Measurements from ENCODE around the gene DEXI. TPM values are rescaled to one million over a fixed set of nuclear protein-coding genes. Genes with fewer than 3 reads are reported as not detected.

The DEXI gene
- total and polyA plus RNA-seq, 2 of the 4 experiments (the other 2 are of a cell fraction), result 43.7 to 63.6 TPM

DNA sequence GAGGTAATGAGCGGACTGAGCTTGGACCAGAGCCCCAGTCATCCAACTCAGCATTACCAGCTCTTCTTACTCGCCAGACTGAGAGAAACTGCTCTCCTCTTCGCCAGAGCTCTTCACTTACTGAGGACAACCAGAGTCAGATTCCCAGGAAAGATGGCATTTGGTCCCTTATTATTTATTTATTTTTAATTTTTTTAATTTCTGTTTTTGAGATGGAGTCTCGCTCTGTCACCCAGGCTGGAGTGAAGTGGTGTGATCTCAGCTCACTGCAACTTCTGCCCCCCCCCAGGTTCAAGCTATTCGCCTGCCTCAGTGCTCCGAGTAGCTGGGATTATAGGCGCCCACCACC is 23.3 kb downstream of the DEXI start:
- no TSS peak for BruUV-seq (replicated peaks)
- Histone ChIP-seq H2AFZ (replicated peaks; ENCODE audit: low read length, poor library complexity) (peak overlapping the region; percentile 71), H2BK120ac (ENCODE audit: low read depth, low read length) (no peak overlapping the region), H2BK5ac (ENCODE audit: low read depth, low read length, poor library complexity, severe bottlenecking) (no peak overlapping the region), H4K91ac (ENCODE audit: insufficient read depth, low read depth, low read length) (no peak overlapping the region), H3K79me1 (ENCODE audit: low read depth in 1 of 2, low read length in 2 of 2) (no peaks in the 10 kb centered on the region), H3K56ac (ENCODE audit: extremely low read depth, insufficient read depth, low read length) (no peak overlapping the region), H3K9me3 (ENCODE audit: control insufficient read depth, insufficient read depth, low read length) (no peaks in the 10 kb centered on the region), H4K5ac (ENCODE audit: low read depth, low read length) (no peak overlapping the region), H3K27ac (ENCODE audit: insufficient read depth, low read length) (no peak overlapping the region), H3K4me2 (ENCODE audit: low read depth, low read length) (no peak overlapping the region), H3K14ac (replicated peaks; ENCODE audit: low read depth, low read length) (no peak overlapping the region), H3K9ac (ENCODE audit: low read depth, low read length) (no peak overlapping the region), H3K18ac (ENCODE audit: low read depth, low read length) (no peak overlapping the region), H3K9me1 (ENCODE audit: insufficient read depth, low read length) (no peaks in the 10 kb centered on the region), H3K36me3 (ENCODE audit: control insufficient read depth, insufficient read depth, low read length) (0 out of 2 replicates have a peak, but pooled peaks cover 1% of the 10 kb centered on the region), H2AK5ac (ENCODE audit: low read depth, low read length) (no peak overlapping the region), H4K20me1 (ENCODE audit: insufficient read depth, low read length) (no peaks in the 10 kb centered on the region), H3K4ac (ENCODE audit: low read depth, low read length) (no peak overlapping the region), H2BK15ac (ENCODE audit: low read depth, low read length) (no peak overlapping the region), H3K4me1 (ENCODE audit: control insufficient read depth, insufficient read depth, low read length) (peaks cover 5% of the 10 kb centered on the region), H3K23ac (ENCODE audit: low read depth, low read length) (no peak overlapping the region), H4K8ac (ENCODE audit: low read depth in 2 of 2, low read length in 2 of 2) (no peak overlapping the region), H2AK9ac (replicated peaks; ENCODE audit: low read depth, low read length, poor library complexity) (no peak overlapping the region), H2BK20ac (ENCODE audit: low read depth, low read length) (no peak overlapping the region), H3K4me3 (ENCODE audit: insufficient read depth, low read depth, low read length) (no peak overlapping the region), H3K27me3 (ENCODE audit: control insufficient read depth, insufficient read depth, low read length) (peaks cover 4% of the 10 kb centered on the region; the same call in 1 of the 2 replicates)
- dilution Hi-C loops (cut with HindIII; ENCODE audit: low sequenced_read_pairs, unreplicated experiment) (no loop called here), intact Hi-C loops (cut with micrococcal nuclease) (loop anchor here (2.0 to 5.0 kb wide), 3 partner anchors 162 to 182 kb away; no protein-coding TSS in a partner anchor), in situ Hi-C loops (cut with MboI; ENCODE audit: low sequenced_read_pairs) (loop anchor here (10.0 to 25.0 kb wide), 2 partner anchors 394 to 657 kb away; no protein-coding TSS in a partner anchor)
- TF ChIP-seq MAFK (IDR thresholded peaks at IDR 0.05; ENCODE audit: low read depth, low read length), result no peak
- TF ChIP-seq MAZ (IDR thresholded peaks at IDR 0.05; ENCODE audit: borderline replicate concordance, low read depth, low read length), result no peak
- no peak for TF ChIP-seq RCOR1 (IDR thresholded peaks at IDR 0.05; ENCODE audit: insufficient replicate concordance, low read length)
- TF ChIP-seq RFX5 (IDR thresholded peaks at IDR 0.05; ENCODE audit: low read depth, low read length), result no peak
- TF ChIP-seq, protein P1, sequence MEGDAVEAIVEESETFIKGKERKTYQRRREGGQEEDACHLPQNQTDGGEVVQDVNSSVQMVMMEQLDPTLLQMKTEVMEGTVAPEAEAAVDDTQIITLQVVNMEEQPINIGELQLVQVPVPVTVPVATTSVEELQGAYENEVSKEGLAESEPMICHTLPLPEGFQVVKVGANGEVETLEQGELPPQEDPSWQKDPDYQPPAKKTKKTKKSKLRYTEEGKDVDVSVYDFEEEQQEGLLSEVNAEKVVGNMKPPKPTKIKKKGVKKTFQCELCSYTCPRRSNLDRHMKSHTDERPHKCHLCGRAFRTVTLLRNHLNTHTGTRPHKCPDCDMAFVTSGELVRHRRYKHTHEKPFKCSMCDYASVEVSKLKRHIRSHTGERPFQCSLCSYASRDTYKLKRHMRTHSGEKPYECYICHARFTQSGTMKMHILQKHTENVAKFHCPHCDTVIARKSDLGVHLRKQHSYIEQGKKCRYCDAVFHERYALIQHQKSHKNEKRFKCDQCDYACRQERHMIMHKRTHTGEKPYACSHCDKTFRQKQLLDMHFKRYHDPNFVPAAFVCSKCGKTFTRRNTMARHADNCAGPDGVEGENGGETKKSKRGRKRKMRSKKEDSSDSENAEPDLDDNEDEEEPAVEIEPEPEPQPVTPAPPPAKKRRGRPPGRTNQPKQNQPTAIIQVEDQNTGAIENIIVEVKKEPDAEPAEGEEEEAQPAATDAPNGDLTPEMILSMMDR (conservative IDR thresholded peaks at IDR 0.05; ENCODE audit: low read depth, low read length), result no peak
- no CpG with 5 or more reads among the region's 7 CpGs for WGBS, 2 experiments (ENCODE audit: extremely low coverage in 2 of 2, insufficient read length in 1 of 2)
- CTCF ChIA-PET, result interaction anchor here (0.6 to 1.7 kb wide), 8 partner anchors 8 to 1840 kb away, joined by 3 to 7 read pairs (median 4); no protein-coding TSS in a partner anchor
- no peak for ATAC-seq (ENCODE audit: low read depth)
- no peak for DNase-seq
- POLR2A ChIA-PET (ENCODE audit: unreplicated experiment), result no interaction called here
